Stomach (tissue), 9 donors: ENCODE measurements around the gene ROBO1. TPM values are rescaled to one million over a fixed set of nuclear protein-coding genes. Genes with fewer than 3 reads are reported as not detected.
"Not testable (repeated sequence)": the region's sequence is repeated elsewhere in the genome, so short reads cannot be mapped to it uniquely, and the experiment has no call there.

Experiments
- DNase-seq, 2 donors: peaks; one replicate each; pipeline versions ENCODE4 v3.0.0 to v3.0.0-alpha.2; 2013 to 2019
- H3K27ac ChIP-seq, 5 donors: fragments of 200-600 bp in 4 of 5; sonication (generic) in 4 of 5; one replicate each; pipeline ENCODE4 v1.5.1; 2013 to 2019; ENCODE audit warnings: mild to moderate bottlenecking in 1 of 5, moderate library complexity in 1 of 5
- H3K27me3 ChIP-seq, 3 donors: fragments of 200-600 bp; sonication (generic); one replicate each; pipeline ENCODE4 v1.5.1; 2017 to 2019; ENCODE audit warnings: mixed run types in 1 of 3
- H3K36me3 ChIP-seq, 4 donors: fragments of 200-600 bp; sonication (generic); 1 replicate in 3 of 4; 2 replicates in 1 of 4; pipeline ENCODE4 v1.5.1; 2016 to 2019
- H3K4me1 ChIP-seq, 4 donors: fragments of 200-600 bp; sonication (generic); one replicate each; pipeline ENCODE4 v1.5.1; 2016 to 2019
- H3K4me3 ChIP-seq, 4 donors: fragments of 200-600 bp; sonication (generic) in 3 of 4; one replicate each; pipeline ENCODE4 v1.5.1; 2016 to 2019; ENCODE audit warnings: mild to moderate bottlenecking in 1 of 4
- H3K9me3 ChIP-seq, 4 donors: fragments of 200-600 bp; sonication (generic); one replicate each; pipeline ENCODE4 v1.5.1; 2016 to 2019
- EP300 ChIP-seq: sonication (generic); formaldehyde crosslinking; IDR thresholded peaks from one replicate; pipeline ENCODE4 v1.6.1; 2017; ENCODE audit warnings: antibody characterized with exemption
- POLR2A ChIP-seq, 4 donors: fragments of 450-650 bp; IDR thresholded peaks; one replicate each; pipeline ENCODE4 v1.6.1; 2016; ENCODE audit warnings: antibody characterized with exemption in 4 of 4, control low read depth in 2 of 4, mild to moderate bottlenecking in 1 of 4, moderate library complexity in 1 of 4
- POLR2AphosphoS5 ChIP-seq, 3 donors: sonication (generic); formaldehyde crosslinking; IDR thresholded peaks; one replicate each; pipeline ENCODE4 v1.6.1; 2016; ENCODE audit warnings: antibody characterized with exemption in 3 of 3
- WGBS, 5 donors: extraction: QIAGEN DNeasy Blood & Tissue Kit in 3 of 5; methylation state at CpG; one replicate each; pipeline versions ENCODE4 v1.1.5 to v1.1.7; 2013 to 2018; 5-methylcytosine and 5-hydroxymethylcytosine counted together
- intact Hi-C: fragments of 100-400 bp; cut with DNase I; formaldehyde crosslinking; loops from one replicate; pipeline ENCODE4 v1.15.1; 2023; ENCODE audit warnings: low total_unique reads
- polyA plus RNA-seq, 3 donors: library from polyadenylated mRNA; stranded (reverse); fragments of 200-250 nt; gene quantifications; one replicate each; pipeline ENCODE4 v1.2.3, GENCODE V29; 2013
- total RNA-seq, 5 donors: library from RNA; depleted of rRNA; stranded (reverse); fragments of >200 nt; gene quantifications; one replicate each; pipeline versions ENCODE4 v1.1.0 to v1.2.3, GENCODE V29; 2014 to 2016
- TF ChIP-seq, protein P1 (sequence below), 7 experiments: fragments of 450-650 bp in 4 of 7; fragments of 200-600 bp in 3 of 7; sonication (generic) in 3 of 7; IDR thresholded peaks; one replicate each; pipeline ENCODE4 v1.5.1; 2016 to 2019; ENCODE audit warnings: antibody characterized with exemption in 7 of 7, control low read depth in 2 of 7, mild to moderate bottlenecking in 1 of 7
- donor health status: healthy with polysubstance abuse.
- donor health status: Bipolar disorder and iron deficiency.
- donor health status: healthy.

The ROBO1 gene
- total and polyA plus RNA-seq, 8 donors, result 2.0 to 174 (median 4.5) TPM

DNA sequence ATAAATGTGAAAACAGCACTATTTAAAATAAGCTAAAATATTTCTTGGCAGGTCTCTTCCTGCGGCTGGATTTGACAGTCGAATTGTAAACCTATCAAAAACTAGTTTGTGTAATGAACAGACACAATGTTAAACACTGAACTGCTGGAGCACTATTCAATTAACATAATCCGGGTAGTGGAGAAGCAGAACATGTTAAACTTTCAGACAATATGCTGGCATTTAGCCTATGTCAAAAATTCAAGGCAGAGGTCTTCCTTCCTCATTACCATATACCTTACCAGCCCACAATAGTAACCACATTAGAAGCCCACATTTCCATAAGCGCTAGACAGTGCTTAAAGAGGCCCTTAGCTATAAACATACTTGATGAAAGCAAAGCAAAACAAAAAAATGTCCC, 1042.9 kb downstream of the ROBO1 start:
- no peak overlapping the region for H3K27ac ChIP-seq
- DNase-seq, result peak in 1 of 2 donors; percentile 21
- WGBS, 5 donors, result 34 to 54% (median 46%) methylated on average over 4 of the region's 4 CpGs

DNA sequence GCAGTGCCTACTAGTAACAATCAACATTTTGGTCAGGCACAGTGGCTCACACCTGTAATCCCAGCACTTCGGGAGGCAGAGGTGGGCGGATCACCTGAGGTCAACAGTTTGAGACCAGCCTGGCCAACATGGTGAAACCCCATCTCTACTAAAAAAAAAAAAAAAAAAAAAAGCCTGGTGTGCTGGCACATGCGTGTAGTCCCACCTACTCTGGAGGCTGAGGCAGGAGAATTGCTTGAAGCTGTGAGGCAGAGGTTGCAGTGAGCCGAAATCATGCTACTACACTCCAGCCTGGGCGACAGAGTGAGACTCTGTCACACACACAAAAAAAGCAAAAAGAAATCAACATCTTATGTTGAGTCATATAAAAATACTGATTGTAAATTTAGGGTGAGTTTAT, 1043.4 kb downstream of the ROBO1 start:
- 75 to 87% (median 80%) methylated on average over 5 of the region's 5 CpGs for WGBS, 5 donors
- intact Hi-C loops, result not testable (repeated sequence)

More for the DNA sequence above, 1042.9 kb downstream of the ROBO1 start:
- H3K27me3 ChIP-seq, result no peaks in the 10 kb centered on the region
- peaks cover 0 to 25% (median 4%) of the 10 kb centered on the region in 4 donors for H3K4me1 ChIP-seq
- no peaks in the 10 kb centered on the region for H3K9me3 ChIP-seq
- intact Hi-C loops, result no loop called here
- H3K36me3 ChIP-seq, result no peaks in the 10 kb centered on the region
- TF ChIP-seq, protein P1, sequence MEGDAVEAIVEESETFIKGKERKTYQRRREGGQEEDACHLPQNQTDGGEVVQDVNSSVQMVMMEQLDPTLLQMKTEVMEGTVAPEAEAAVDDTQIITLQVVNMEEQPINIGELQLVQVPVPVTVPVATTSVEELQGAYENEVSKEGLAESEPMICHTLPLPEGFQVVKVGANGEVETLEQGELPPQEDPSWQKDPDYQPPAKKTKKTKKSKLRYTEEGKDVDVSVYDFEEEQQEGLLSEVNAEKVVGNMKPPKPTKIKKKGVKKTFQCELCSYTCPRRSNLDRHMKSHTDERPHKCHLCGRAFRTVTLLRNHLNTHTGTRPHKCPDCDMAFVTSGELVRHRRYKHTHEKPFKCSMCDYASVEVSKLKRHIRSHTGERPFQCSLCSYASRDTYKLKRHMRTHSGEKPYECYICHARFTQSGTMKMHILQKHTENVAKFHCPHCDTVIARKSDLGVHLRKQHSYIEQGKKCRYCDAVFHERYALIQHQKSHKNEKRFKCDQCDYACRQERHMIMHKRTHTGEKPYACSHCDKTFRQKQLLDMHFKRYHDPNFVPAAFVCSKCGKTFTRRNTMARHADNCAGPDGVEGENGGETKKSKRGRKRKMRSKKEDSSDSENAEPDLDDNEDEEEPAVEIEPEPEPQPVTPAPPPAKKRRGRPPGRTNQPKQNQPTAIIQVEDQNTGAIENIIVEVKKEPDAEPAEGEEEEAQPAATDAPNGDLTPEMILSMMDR (IDR thresholded peaks at IDR 0.05), result no peak
- TF ChIP-seq POLR2A (IDR thresholded peaks at IDR 0.05) (no peak), POLR2AphosphoS5 (IDR thresholded peaks at IDR 0.05) (no peak), EP300 (no peak)
- no peak overlapping the region for H3K4me3 ChIP-seq

DNA sequence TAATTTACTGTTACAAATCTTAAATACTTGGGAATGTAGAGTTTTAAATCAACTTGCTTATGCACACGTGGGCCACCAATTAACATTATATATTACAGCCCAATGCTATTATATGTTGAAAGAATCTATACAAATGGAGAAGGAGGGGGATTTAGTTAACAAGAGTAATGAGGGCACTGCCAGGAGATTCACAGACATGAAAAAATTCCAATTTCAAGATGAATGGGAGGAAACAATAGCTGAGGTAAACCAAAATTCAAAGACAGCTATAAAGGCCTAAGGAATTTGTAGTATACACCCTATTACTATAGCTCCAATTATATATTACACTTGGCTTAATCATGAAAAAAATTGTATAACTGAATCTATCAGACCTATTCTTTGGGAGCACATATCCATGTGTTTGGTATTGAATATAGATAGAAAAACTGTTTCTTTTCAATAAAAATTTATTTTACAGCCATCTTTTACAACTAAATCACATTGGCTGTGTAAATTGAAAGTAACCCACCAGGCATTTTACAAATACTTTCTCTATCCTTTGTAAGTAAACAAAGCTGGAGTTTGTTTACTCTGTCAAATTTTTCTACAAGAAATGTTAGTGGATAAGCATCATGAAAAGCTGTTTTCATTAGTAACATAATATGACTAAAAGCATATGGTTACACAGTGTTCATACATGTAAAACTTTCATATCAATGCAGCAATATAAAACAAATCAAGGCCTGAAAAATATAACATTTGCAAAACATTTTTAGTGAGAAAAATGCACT, 1045.8 kb downstream of the ROBO1 start:
- H3K36me3 ChIP-seq, result no peaks in the 10 kb centered on the region
- no peaks in the 10 kb centered on the region for H3K27me3 ChIP-seq
- no peak overlapping the region for H3K27ac ChIP-seq
- TF ChIP-seq POLR2A (IDR thresholded peaks at IDR 0.05), result no peak
- TF ChIP-seq, protein P1 (IDR thresholded peaks at IDR 0.05), result no peak
- no peak for TF ChIP-seq EP300
- no peak for TF ChIP-seq POLR2AphosphoS5 (IDR thresholded peaks at IDR 0.05)
- H3K9me3 ChIP-seq, result no peaks in the 10 kb centered on the region
- H3K4me3 ChIP-seq, result no peak overlapping the region
- no peak for DNase-seq
- 40 to 79% (median 70%) methylated on average over 1 of the region's 1 CpG for WGBS, 5 donors
- intact Hi-C loops, result no loop called here
- H3K4me1 ChIP-seq, result peaks cover 0 to 12% (median 0%) of the 10 kb centered on the region in 4 donors

More for the DNA sequence above, 1043.4 kb downstream of the ROBO1 start:
- not testable (repeated sequence) for DNase-seq, H3K9me3 ChIP-seq, H3K27ac ChIP-seq, H3K4me3 ChIP-seq, H3K36me3 ChIP-seq, H3K27me3 ChIP-seq
- H3K4me1 ChIP-seq, result peaks cover 0 to 25% (median 4%) of the 10 kb centered on the region in 4 donors

DNA sequence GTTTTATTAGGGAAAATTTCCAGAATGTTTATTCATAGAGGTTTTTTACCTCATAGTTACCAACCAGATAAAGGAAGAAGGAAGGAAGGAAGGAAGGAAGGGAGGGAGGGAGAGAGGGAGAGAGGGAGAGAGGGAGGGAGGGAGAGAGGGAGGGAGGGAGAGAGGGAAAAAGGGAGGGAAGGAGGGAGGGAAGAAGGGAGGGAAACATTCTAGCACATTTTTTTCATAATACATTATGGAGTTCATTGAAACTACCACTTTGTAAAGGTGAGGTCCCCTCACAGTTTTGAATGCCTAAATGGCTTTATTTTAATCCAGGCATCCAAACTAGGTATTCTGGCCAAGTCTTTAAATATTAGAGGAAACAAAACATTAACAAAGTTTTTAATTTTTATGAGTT, 1049.1 kb downstream of the ROBO1 start:
- Histone ChIP-seq H3K4me3 (no peak overlapping the region), H3K27ac (no peak overlapping the region), H3K9me3 (no peaks in the 10 kb centered on the region), H3K27me3 (no peaks in the 10 kb centered on the region), H3K4me1 (no peaks in the 10 kb centered on the region), H3K36me3 (no peaks in the 10 kb centered on the region)
- TF ChIP-seq, protein P1 (IDR thresholded peaks at IDR 0.05), result no peak
- TF ChIP-seq EP300 (no peak), POLR2AphosphoS5 (IDR thresholded peaks at IDR 0.05) (no peak), POLR2A (IDR thresholded peaks at IDR 0.05) (no peak)
- intact Hi-C loops, result no loop called here
- no peak for DNase-seq

DNA sequence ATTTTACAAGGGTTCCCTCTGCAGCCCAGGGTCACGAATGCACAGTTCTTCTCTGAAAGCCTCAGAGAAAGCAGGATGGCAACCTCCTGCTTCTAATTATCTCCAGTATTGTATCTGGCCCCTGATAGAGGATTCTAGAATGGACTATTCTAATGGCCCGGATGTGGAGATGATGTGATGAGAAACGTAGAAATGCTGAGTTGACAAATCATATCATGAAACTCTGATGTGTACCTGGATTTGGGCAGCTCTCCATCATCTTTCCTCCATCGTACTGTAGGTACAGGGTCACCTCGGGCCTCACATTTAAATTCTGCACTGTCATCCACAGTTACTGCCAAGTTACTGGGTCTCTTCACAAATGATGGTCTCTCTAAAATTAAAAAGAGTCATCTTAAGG, 1050.8 kb downstream of the ROBO1 start:
- no peak overlapping the region for H3K27ac ChIP-seq
- no peaks in the 10 kb centered on the region for H3K36me3 ChIP-seq
- no peaks in the 10 kb centered on the region for H3K4me1 ChIP-seq
- H3K4me3 ChIP-seq, result no peak overlapping the region
- TF ChIP-seq POLR2AphosphoS5 (IDR thresholded peaks at IDR 0.05) (no peak), POLR2A (IDR thresholded peaks at IDR 0.05) (no peak), EP300 (no peak)
- TF ChIP-seq, protein P1 (IDR thresholded peaks at IDR 0.05), result no peak
- intact Hi-C loops, result no loop called here
- 85 to 94% (median 89%) methylated on average over 5 of the region's 5 CpGs for WGBS, 5 donors
- DNase-seq, result no peak
- no peaks in the 10 kb centered on the region for H3K27me3 ChIP-seq
- H3K9me3 ChIP-seq, result no peaks in the 10 kb centered on the region
